GM18870 (cell line): ENCODE results near the gene BSCL2.
A peak's percentile ranks its signal among the peaks of the same experiment; 100 is the strongest.
"Not testable (repeated sequence)": the region's sequence is repeated elsewhere in the genome, so short reads cannot be mapped to it uniquely, and the experiment has no call there.

Experiments used
- ATAC-seq: cut with Tn5 transposase; IDR thresholded peaks from one replicate; pipeline ENCODE4 v1.9.1; 2021; ENCODE audit warnings: moderate library complexity; ENCODE audit not compliant: unreplicated experiment

Gene BSCL2

GRCh38 chr11:62707277-62707861 lies at the start of gene BSCL2, which contains the start of gene GNG3:
Gene BSCL2, minus strand, starts transcription at chr11:62707424. Its CDS starts 229 bp downstream, at chr11:62707195.
Gene GNG3, plus strand, starts transcription at chr11:62707676. Its CDS starts 620 bp downstream, at chr11:62708296.
- ATAC-seq = no peak

- ATAC-seq = no peak
Observed at GRCh38 chr11:62755086-62755615, 47.9 kb upstream of the BSCL2 start.

- ATAC-seq = peak; percentile 97
Observed at GRCh38 chr11:62753736-62754603, 46.7 kb upstream of the BSCL2 start, which contains the start of gene ZBTB3. Gene ZBTB3, minus strand, starts transcription at chr11:62754160. Its CDS starts 496 bp downstream, at chr11:62753664.

GRCh38 chr11:62752994-62753735 lies 45.9 kb upstream of the BSCL2 start:
- no peak for ATAC-seq

GRCh38 chr11:62752177-62752785 lies 45.1 kb upstream of the BSCL2 start:
- ATAC-seq = no peak

- ATAC-seq = not testable (repeated sequence)
Observed at GRCh38 chr11:62749931-62750330, 42.7 kb upstream of the BSCL2 start.

GRCh38 chr11:62747475-62748160 lies 40.4 kb upstream of the BSCL2 start:
- ATAC-seq = no peak

- no peak for ATAC-seq
Observed at GRCh38 chr11:62737196-62737595, 30.0 kb upstream of the BSCL2 start.

GRCh38 chr11:62732830-62733229 lies 25.6 kb upstream of the BSCL2 start:
- no peak for ATAC-seq

GRCh38 chr11:62730076-62730475 lies 22.9 kb upstream of the BSCL2 start:
- not testable (repeated sequence) for ATAC-seq

- peak; percentile 20 for ATAC-seq
Observed at GRCh38 chr11:62728171-62728988, 21.2 kb upstream of the BSCL2 start, which contains the start of gene TTC9C. Gene TTC9C, plus strand, starts transcription at chr11:62728486. Its CDS starts 363 bp downstream, at chr11:62728849.

- ATAC-seq = peak; percentile 63
Observed at GRCh38 chr11:62727872-62728170, 20.6 kb upstream of the BSCL2 start.

GRCh38 chr11:62727165-62727871 lies 20.1 kb upstream of the BSCL2 start, which contains the start of gene HNRNPUL2:
Gene HNRNPUL2, minus strand, starts transcription at chr11:62727457. Its CDS starts 301 bp downstream, at chr11:62727156.
- peak; percentile 63 for ATAC-seq

GRCh38 chr11:62726915-62727164 lies 19.6 kb upstream of the BSCL2 start:
- no peak for ATAC-seq

- ATAC-seq = no peak
Observed at GRCh38 chr11:62726156-62726914, 19.1 kb upstream of the BSCL2 start.

GRCh38 chr11:62725646-62726045 lies 18.4 kb upstream of the BSCL2 start:
- ATAC-seq = no peak

GRCh38 chr11:62724171-62724570 lies 16.9 kb upstream of the BSCL2 start:
- no peak for ATAC-seq

- ATAC-seq = no peak
Observed at GRCh38 chr11:62721994-62722393, 14.8 kb upstream of the BSCL2 start.
